Astrocyte of the spinal cord (primary cell): ENCODE results near the gene IQCE.

Experiments used
- DNase-seq: peaks from one replicate; pipeline ENCODE4 v3.0.0; 2011; ENCODE audit warnings: low read depth, low spot score
- H3K4me3 ChIP-seq: 2 replicates; pipeline ENCODE4 v1.5.1; 2011; ENCODE audit warnings: low read depth, mild to moderate bottlenecking, low read length, moderate library complexity
- in situ Hi-C: cut with HindIII; loops from 2 replicates; pipeline ENCODE4 v1.10.0; 2017; ENCODE audit warnings: low sequenced_read_pairs
- TF ChIP-seq, protein P1 (sequence below): IDR thresholded peaks from 2 replicates; pipeline ENCODE4 v1.5.1; 2012; ENCODE audit warnings: low read depth, mild to moderate bottlenecking, low read length, inconsistent platforms

The IQCE gene

DNA sequence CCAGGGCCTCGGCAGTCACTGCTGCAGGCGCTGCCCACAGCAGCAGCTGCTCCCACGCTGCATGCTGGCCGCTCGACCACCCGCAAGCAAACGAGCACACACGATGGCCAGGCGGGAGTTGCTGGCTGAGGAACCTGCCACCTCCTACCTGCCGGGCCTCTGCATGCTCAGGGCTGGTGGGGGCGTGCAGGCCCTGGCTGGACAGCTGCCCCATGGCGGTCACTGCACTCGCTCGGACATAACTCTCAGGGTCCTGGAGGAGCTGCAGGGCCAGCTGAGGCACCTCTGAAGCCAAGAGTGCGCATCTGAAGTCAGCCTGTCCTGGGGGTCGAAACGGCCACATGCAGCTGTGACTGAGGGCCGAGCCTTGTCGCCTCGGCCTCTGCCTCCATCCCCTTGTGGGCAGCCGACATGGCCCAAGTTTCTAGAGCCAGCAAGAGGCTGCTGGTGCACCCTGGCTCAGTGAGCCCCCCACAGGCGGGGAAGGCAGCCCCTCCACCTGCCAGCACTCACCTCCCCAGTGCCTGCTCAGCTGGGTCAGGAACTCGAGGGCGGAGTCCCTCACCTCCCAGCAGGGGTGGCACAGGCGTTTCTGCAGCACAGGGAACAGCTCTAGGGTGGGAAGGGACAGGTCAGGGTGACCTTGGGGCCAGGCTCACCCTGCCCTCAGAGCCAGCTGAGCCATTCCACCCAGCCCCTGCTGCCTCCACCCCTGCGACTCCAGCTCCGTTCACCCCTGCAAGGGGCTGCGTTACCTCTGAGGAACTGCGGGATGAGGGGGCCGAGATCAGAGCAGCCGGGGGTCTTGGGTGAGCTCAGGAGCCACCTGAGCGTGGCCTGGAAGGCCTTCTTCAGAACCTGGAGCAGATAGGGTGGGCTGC is 19.5 kb upstream of the IQCE start:
- no peak for DNase-seq
- TF ChIP-seq, protein P1, sequence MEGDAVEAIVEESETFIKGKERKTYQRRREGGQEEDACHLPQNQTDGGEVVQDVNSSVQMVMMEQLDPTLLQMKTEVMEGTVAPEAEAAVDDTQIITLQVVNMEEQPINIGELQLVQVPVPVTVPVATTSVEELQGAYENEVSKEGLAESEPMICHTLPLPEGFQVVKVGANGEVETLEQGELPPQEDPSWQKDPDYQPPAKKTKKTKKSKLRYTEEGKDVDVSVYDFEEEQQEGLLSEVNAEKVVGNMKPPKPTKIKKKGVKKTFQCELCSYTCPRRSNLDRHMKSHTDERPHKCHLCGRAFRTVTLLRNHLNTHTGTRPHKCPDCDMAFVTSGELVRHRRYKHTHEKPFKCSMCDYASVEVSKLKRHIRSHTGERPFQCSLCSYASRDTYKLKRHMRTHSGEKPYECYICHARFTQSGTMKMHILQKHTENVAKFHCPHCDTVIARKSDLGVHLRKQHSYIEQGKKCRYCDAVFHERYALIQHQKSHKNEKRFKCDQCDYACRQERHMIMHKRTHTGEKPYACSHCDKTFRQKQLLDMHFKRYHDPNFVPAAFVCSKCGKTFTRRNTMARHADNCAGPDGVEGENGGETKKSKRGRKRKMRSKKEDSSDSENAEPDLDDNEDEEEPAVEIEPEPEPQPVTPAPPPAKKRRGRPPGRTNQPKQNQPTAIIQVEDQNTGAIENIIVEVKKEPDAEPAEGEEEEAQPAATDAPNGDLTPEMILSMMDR: no peak
- in situ Hi-C loops: no loop called here
- no peak overlapping the region for H3K4me3 ChIP-seq

DNA sequence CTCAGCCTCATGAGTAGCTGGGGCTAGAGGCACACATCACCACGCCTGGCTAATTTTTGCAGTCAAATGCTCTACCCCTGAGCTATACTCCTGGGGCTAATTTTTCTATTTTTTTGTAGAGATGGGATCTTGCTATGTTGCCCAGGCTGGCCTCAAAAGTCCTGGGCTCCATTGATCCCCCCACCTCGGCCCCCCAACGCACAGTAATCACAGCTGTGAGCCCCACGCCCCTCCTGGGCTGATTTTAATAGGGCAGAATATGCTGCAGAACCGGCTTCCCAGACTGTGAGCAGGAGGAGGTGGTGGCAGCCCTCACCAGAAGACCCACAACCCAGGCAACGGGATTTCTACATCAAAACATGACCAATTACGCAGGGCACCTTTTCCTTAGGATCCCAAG is 18.6 kb upstream of the IQCE start:
- DNase-seq: no peak
- H3K4me3 ChIP-seq: no peak overlapping the region
- in situ Hi-C loops: no loop called here
- TF ChIP-seq, protein P1: no peak

DNA sequence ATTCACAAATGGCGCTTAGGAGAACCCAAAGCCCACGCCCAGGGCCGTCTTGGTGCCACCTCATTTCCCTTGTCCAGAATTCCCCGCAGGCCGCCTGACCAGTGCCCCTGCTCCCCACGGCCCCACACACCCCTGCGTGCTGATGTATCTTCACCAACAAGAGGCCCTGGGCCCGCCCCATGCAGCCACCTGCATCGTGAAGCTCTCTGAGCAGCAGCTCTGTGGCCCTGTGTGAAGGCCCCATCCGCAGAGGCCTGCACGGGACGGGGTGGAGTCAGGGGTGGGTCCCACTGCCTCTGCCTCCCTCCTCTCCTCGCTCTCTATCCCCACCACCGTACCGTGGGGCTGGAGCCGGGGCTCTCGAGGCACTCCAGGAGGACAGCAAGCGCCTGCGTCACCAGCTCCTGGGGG is 18.1 kb upstream of the IQCE start:
- no peak for DNase-seq
- TF ChIP-seq, protein P1: no peak
- in situ Hi-C loops: no loop called here
- no peak overlapping the region for H3K4me3 ChIP-seq

DNA sequence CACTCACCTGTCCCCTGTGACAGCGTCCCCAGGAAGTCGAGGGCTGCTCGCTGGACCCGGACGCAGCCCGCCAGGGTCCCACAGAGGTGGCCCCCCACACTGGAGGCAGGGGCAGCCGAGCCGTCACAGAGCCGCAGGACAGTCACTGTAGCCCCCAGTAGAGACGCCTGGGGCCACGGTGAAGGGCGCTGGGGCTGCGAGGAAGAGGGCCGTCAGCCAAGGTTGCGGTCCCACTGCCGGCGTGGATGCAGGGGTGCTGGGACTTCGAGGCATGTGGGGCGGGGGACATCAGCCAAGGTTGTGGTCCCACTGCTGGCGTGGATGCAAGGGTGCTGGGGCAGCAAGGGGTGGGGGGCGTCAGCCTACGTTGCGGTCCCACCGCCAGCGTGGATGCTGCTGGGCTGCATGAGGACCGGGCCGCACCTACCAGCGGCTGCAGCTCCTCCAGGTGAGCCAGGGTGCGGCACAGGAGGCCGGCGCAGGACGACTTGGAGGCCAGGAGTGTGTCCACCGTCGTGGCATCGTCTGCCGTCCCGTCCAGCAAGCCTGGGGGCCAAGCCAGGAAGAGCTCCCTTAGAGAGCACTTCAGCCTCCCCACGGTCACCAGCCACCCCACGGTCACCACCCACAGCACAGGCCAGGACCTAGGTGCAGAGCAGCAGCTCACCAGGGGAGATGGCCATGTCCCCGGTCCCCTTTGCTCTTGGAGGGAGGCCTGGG is 17.3 kb upstream of the IQCE start:
- TF ChIP-seq, protein P1: no peak
- in situ Hi-C loops: no loop called here
- no peak overlapping the region for H3K4me3 ChIP-seq
- no peak for DNase-seq

DNA sequence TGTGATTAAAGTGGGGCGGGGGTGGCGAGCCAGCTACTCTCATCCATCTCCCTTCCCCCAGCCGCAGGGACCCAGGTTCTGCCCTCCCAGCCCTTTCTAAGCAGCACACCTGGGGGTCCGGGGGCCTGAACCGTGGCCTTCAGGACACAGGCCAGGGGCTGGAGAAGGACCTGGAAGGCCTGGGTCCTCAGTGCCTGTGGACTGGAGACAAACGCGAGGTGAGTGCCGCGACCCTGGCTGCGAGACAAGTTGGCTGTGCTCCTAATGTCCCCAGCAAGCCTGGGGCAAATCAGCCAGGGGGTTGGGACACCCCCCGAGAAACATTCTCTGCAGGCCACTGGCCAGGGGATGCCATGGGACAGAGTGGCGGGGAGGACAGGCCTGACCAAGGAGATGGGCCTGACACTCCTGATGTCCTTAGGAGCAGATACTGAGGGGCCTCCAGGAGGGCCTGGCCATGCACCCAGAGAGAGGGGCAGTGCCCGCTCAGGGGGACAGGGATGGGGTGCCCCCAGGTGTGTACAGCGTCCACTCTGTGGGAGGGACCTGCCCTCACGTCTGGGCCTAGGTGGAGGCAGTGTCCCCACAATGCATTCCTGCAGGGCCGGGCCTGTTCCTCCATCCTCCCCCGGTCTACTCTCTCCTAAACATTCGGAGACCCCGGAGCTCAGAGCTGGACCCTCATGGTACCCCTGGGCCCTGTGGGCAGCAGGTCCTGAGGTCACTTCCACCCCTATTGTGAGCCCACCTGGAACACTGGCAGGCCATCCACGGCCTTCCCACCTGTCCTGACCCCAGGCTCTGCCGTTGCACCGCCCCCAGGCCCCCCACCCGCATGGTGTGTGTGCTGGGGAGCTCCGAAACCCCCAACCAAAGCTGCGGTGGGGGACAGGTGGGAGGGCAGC is 16.5 kb upstream of the IQCE start:
- DNase-seq: no peak
- TF ChIP-seq, protein P1: no peak
- in situ Hi-C loops: no loop called here
- H3K4me3 ChIP-seq: no peak overlapping the region
